H1 (cell line): Measurements from ENCODE around the gene WDR45B. TPM values are rescaled to one million over a fixed set of nuclear protein-coding genes. Genes with fewer than 3 reads are reported as not detected.

Experiments
- CTCF ChIA-PET: fragments of 300-600 bp; sonication (Branson Sonifier 250); formaldehyde crosslinking; loops from one replicate; lab custom pipeline; 2021; ENCODE audit not compliant: partially characterized antibody; lab: Charles Lee
- POLR2A ChIA-PET: fragments of 300-600 bp; sonication (Branson Sonifier 250); formaldehyde crosslinking; loops from one replicate; lab custom pipeline; 2021; ENCODE audit warnings: inconsistent platforms; ENCODE audit not compliant: partially characterized antibody; lab: Charles Lee
- DNase-seq, 2 experiments: peaks; one replicate each; pipeline versions ENCODE4 v3.0.0 to v3.0.0-alpha.2; 2010 to 2022; ENCODE audit warnings: low spot score in 2 of 2, low read depth in 1 of 2, mixed read lengths in 1 of 2
- FAIRE-seq: peaks from 2 replicates; lab custom pipeline; 2011; peaks lifted over from hg19 to GRCh38; lab: Jason Lieb, UNC
- H2AFZ ChIP-seq: 2 replicates; pipeline ENCODE4 v1.8.1; 2012; ENCODE audit warnings: low read length, inconsistent platforms
- H2AK5ac ChIP-seq: 2 replicates; pipeline ENCODE4 v1.6.1; 2013; ENCODE audit warnings: low read depth, low read length
- H2BK120ac ChIP-seq: replicated peaks from 2 replicates; pipeline ENCODE3; 2013; ENCODE audit warnings: low read depth, low read length, inconsistent platforms
- H2BK12ac ChIP-seq: 2 replicates; pipeline ENCODE4 v1.6.1; 2013; ENCODE audit warnings: low read depth, low read length
- H2BK15ac ChIP-seq: 2 replicates; pipeline ENCODE4 v1.6.1; 2013; ENCODE audit warnings: low read length
- H2BK20ac ChIP-seq: 2 replicates; pipeline ENCODE4 v1.6.1; 2013; ENCODE audit warnings: low read length
- H2BK5ac ChIP-seq: 2 replicates; pipeline ENCODE4 v1.6.1; 2013; ENCODE audit warnings: low read depth, low read length
- H3K14ac ChIP-seq: 2 replicates; pipeline ENCODE4 v1.6.1; 2013; ENCODE audit warnings: inconsistent platforms; ENCODE audit not compliant: insufficient read length
- H3K18ac ChIP-seq: 2 replicates; pipeline ENCODE4 v1.6.1; 2013; ENCODE audit warnings: low read length; ENCODE audit errors: extremely low read depth
- H3K23ac ChIP-seq: 2 replicates; pipeline ENCODE4 v1.6.1; 2013; ENCODE audit warnings: inconsistent platforms; ENCODE audit not compliant: insufficient read length
- H3K23me2 ChIP-seq: 2 replicates; pipeline ENCODE4 v1.6.1; 2013; ENCODE audit warnings: low read depth, low read length
- H3K27ac ChIP-seq: 2 replicates; pipeline ENCODE4 v1.6.1; 2011; ENCODE audit warnings: low read depth, low read length, inconsistent platforms
- H3K27me3 ChIP-seq, 4 experiments: replicated peaks in 1 of 4; 1 replicate in 1 of 4; 2 replicates in 3 of 4; pipeline versions ENCODE4 v1.6.1 to v1.8.1; 2011 to 2013; ENCODE audit warnings: low read length in 3 of 4, mild to moderate bottlenecking in 3 of 4, inconsistent platforms in 2 of 4, mixed read lengths in 2 of 4, moderate library complexity in 1 of 4; ENCODE audit not compliant: control insufficient read depth in 3 of 4, insufficient read depth in 3 of 4; ENCODE audit errors: extremely low read depth in 1 of 4
- H3K36me3 ChIP-seq, 4 experiments: 2 replicates each; pipeline versions ENCODE4 v1.6.1 to v1.8.1; 2011 to 2013; ENCODE audit warnings: mild to moderate bottlenecking in 4 of 4, low read length in 3 of 4, moderate library complexity in 2 of 4, control low read depth in 1 of 4, inconsistent platforms in 1 of 4; ENCODE audit not compliant: insufficient read depth in 4 of 4, control insufficient read depth in 2 of 4
- H3K4ac ChIP-seq: replicated peaks from 2 replicates; pipeline ENCODE3; 2013; ENCODE audit warnings: low read length, low read depth, mixed read lengths, inconsistent platforms; ENCODE audit not compliant: insufficient read length
- H3K4me1 ChIP-seq, 4 experiments: replicated peaks in 1 of 4; 1 replicate in 1 of 4; 2 replicates in 3 of 4; pipeline versions ENCODE4 v1.6.1 to v1.8.1; 2011 to 2013; ENCODE audit warnings: low read length in 3 of 4, inconsistent platforms in 2 of 4, mixed read lengths in 1 of 4; ENCODE audit not compliant: insufficient read depth in 4 of 4, control insufficient read depth in 3 of 4
- H3K4me2 ChIP-seq, 2 experiments: 2 replicates each; pipeline versions ENCODE4 v1.6.1 to v1.8.1; 2011 to 2013; ENCODE audit warnings: low read depth in 2 of 2, low read length in 2 of 2, control low read depth in 1 of 2, inconsistent platforms in 1 of 2, mild to moderate bottlenecking in 1 of 2; ENCODE audit not compliant: insufficient read depth in 1 of 2
- H3K4me3 ChIP-seq, 4 experiments: fragments of 200-600, 300-600 bp in 1 of 4; sonication (generic), shearing (Covaris generic), sonication (Bioruptor Twin) in 1 of 4; 2 replicates each; pipeline versions ENCODE4 v1.5.1 to v1.8.1; 2011 to 2016; ENCODE audit warnings: low read length in 4 of 4, low read depth in 3 of 4, control low read depth in 2 of 4, inconsistent platforms in 2 of 4, mild to moderate bottlenecking in 2 of 4, mixed read lengths in 1 of 4, moderate library complexity in 1 of 4; ENCODE audit not compliant: insufficient read depth in 2 of 4; ENCODE audit errors: extremely low read depth in 1 of 4
- H3K56ac ChIP-seq: replicated peaks from 2 replicates; pipeline ENCODE3; 2013; ENCODE audit warnings: low read depth, mild to moderate bottlenecking, mixed read lengths, low read length, inconsistent platforms; ENCODE audit not compliant: insufficient read length
- H3K79me1 ChIP-seq: 2 replicates; pipeline ENCODE4 v1.6.1; 2013; ENCODE audit warnings: low read depth, low read length, control low read depth
- H3K79me2 ChIP-seq, 2 experiments: 2 replicates each; pipeline versions ENCODE4 v1.6.1 to v1.8.1; 2012 to 2013; ENCODE audit warnings: low read length in 2 of 2, mild to moderate bottlenecking in 2 of 2, inconsistent platforms in 1 of 2; ENCODE audit not compliant: insufficient read depth in 2 of 2, control insufficient read depth in 1 of 2
- H3K9ac ChIP-seq, 4 experiments: replicated peaks in 1 of 4; 1 replicate in 1 of 4; 2 replicates in 3 of 4; pipeline versions ENCODE4 v1.6.1 to v1.8.1; 2011 to 2013; ENCODE audit warnings: low read depth in 3 of 4, low read length in 3 of 4, control low read depth in 2 of 4, mild to moderate bottlenecking in 2 of 4, moderate library complexity in 2 of 4, inconsistent platforms in 1 of 4; ENCODE audit errors: extremely low read depth in 1 of 4
- H3K9me3 ChIP-seq, 2 experiments: 2 replicates each; pipeline versions ENCODE4 v1.6.1 to v1.8.1; 2012 to 2013; ENCODE audit warnings: mild to moderate bottlenecking in 2 of 2, moderate library complexity in 2 of 2, control low read depth in 1 of 2, inconsistent platforms in 1 of 2, low read depth in 1 of 2, low read length in 1 of 2, mixed read lengths in 1 of 2; ENCODE audit not compliant: insufficient read depth in 2 of 2
- H4K20me1 ChIP-seq, 2 experiments: replicated peaks in 1 of 2; 2 replicates each; pipeline versions ENCODE3 to v1.8.1; 2011 to 2013; ENCODE audit warnings: inconsistent platforms in 2 of 2, low read length in 2 of 2, mild to moderate bottlenecking in 1 of 2; ENCODE audit not compliant: insufficient read depth in 2 of 2, control insufficient read depth in 1 of 2
- H4K5ac ChIP-seq: 2 replicates; pipeline ENCODE4 v1.6.1; 2013; ENCODE audit warnings: low read length, low read depth, mixed read lengths, inconsistent platforms; ENCODE audit not compliant: insufficient read length
- H4K8ac ChIP-seq: 2 replicates; pipeline ENCODE4 v1.8.0; 2013; ENCODE audit warnings: mild to moderate bottlenecking, moderate library complexity, low read length, inconsistent platforms; ENCODE audit not compliant: insufficient read depth; ENCODE audit errors: extremely low read depth
- H4K91ac ChIP-seq: replicated peaks from 2 replicates; pipeline ENCODE3; 2013; ENCODE audit warnings: low read length, mixed read lengths, inconsistent platforms; ENCODE audit not compliant: insufficient read length
- ASH2L ChIP-seq: fragments of 200-600, 300-600 bp; sonication (generic); IDR thresholded peaks from one replicate; pipeline ENCODE4 v1.7.1; 2017; ENCODE audit warnings: low read length
- BACH1 ChIP-seq: IDR thresholded peaks from 2 replicates; pipeline ENCODE4 v1.6.1; 2012; ENCODE audit warnings: low read length, improper control_type of control experiment
- CHD1 ChIP-seq: IDR thresholded peaks from 2 replicates; pipeline ENCODE4 v1.6.1; 2012; ENCODE audit warnings: low read depth, low read length, improper control_type of control experiment
- FOSL1 ChIP-seq: IDR thresholded peaks from 2 replicates; pipeline ENCODE4 v1.6.1; 2011; ENCODE audit warnings: mild to moderate bottlenecking, low read depth, low read length, moderate library complexity; ENCODE audit not compliant: insufficient read depth
- GTF2F1 ChIP-seq: IDR thresholded peaks from 2 replicates; pipeline ENCODE4 v1.6.1; 2012; ENCODE audit warnings: low read depth, low read length, improper control_type of control experiment, borderline replicate concordance
- NANOG ChIP-seq: IDR thresholded peaks from 2 replicates; pipeline ENCODE4 v1.6.1; 2011; ENCODE audit warnings: low read length, low read depth, mild to moderate bottlenecking, inconsistent platforms; ENCODE audit not compliant: insufficient read depth, poor library complexity, severe bottlenecking
- NRF1 ChIP-seq: IDR thresholded peaks from 2 replicates; pipeline ENCODE4 v1.6.1; 2011; ENCODE audit warnings: mild to moderate bottlenecking, low read depth, low read length, improper control_type of control experiment
- POLR2A ChIP-seq, 2 experiments: IDR thresholded peaks; 1 replicate in 1 of 2; 2 replicates in 1 of 2; pipeline ENCODE4 v1.6.1; 2011; ENCODE audit warnings: low read depth in 2 of 2, low read length in 2 of 2, mild to moderate bottlenecking in 2 of 2; ENCODE audit errors: control extremely low read depth in 1 of 2
- POLR2AphosphoS5 ChIP-seq: IDR thresholded peaks from 2 replicates; pipeline ENCODE4 v1.6.1; 2011; ENCODE audit warnings: low read depth, low read length
- RNF2 ChIP-seq: fragments of 200-900, 300-1000 bp; sonication (generic); IDR thresholded peaks from 2 replicates; pipeline ENCODE4 v1.7.1; 2016; ENCODE audit warnings: borderline replicate concordance, low read depth, mild to moderate bottlenecking, antibody characterized with exemption, low read length; ENCODE audit not compliant: poor library complexity, severe bottlenecking; ENCODE audit errors: missing control alignments
- RXRA ChIP-seq: IDR thresholded peaks from 2 replicates; pipeline ENCODE4 v1.6.1; 2011; ENCODE audit warnings: low read depth, mild to moderate bottlenecking, low read length, moderate library complexity; ENCODE audit not compliant: insufficient read depth
- ZNF274 ChIP-seq: IDR thresholded peaks from 2 replicates; pipeline ENCODE4 v1.7.0; 2012; ENCODE audit warnings: low read length, borderline replicate concordance; ENCODE audit errors: extremely low read depth
- WGBS, 2 experiments: shearing (Covaris generic) in 1 of 2; methylation state at CpG; one replicate each; pipeline versions ENCODE4 v1.1.6 to v1.1.7; 2013 to 2015; ENCODE audit warnings: low lambda C conversion rate in 2 of 2, mixed read lengths in 2 of 2, inconsistent platforms in 1 of 2, low coverage in 1 of 2, missing lambda C conversion rate in 1 of 2; ENCODE audit not compliant: insufficient replicate concordance in 2 of 2, insufficient coverage in 1 of 2, insufficient read length in 1 of 2; ENCODE audit errors: extremely low coverage in 1 of 2, missing lambda C conversion rate in 1 of 2; 5-methylcytosine and 5-hydroxymethylcytosine counted together
- polyA plus RNA-seq, 7 experiments: library from polyadenylated mRNA; depleted of rRNA in 3 of 7; stranded (reverse) in 5 of 7; unstranded in 2 of 7; fragments of >200 nt in 5 of 7; fragments of 200-250 nt in 2 of 7; gene quantifications; 1 replicate in 5 of 7; 2 replicates in 1 of 7; 4 replicates in 1 of 7; pipeline versions ENCODE4 v1.2.1 to v1.2.3, GENCODE V29; 2011 to 2013; ENCODE audit warnings: missing spikeins in 2 of 7, mixed read lengths in 2 of 7
- total RNA-seq: library from RNA; stranded (reverse); fragmentation: NEBNext Ultra II Directional; extraction: Animal tissue kit (Norgen Biotek cat#: 25700); gene quantifications from 2 replicates; pipeline ENCODE4 v1.2.1, GENCODE V29; 2021

Gene WDR45B
- total and polyA plus RNA-seq, 2 of the 8 experiments (the other 6 are each of a cell fraction or from before 2014, with no cell fraction given): 82.0 to 100 TPM

- no peak overlapping the region for H2BK20ac ChIP-seq
- no peak overlapping the region for H3K14ac ChIP-seq
- H3K27ac ChIP-seq: no peak overlapping the region
- H4K91ac ChIP-seq: no peak overlapping the region
- peaks cover 4% of the 10 kb centered on the region; the same call in 1 of the 2 replicates for H3K79me1 ChIP-seq
- no peak overlapping the region for H3K56ac ChIP-seq
- FAIRE-seq (no peak), DNase-seq (no peak)
- no peak overlapping the region for H2AK5ac ChIP-seq
- H3K23ac ChIP-seq: no peak overlapping the region
- ChIA-PET POLR2A (interaction anchor here (1.0 kb wide), 1 partner anchor 18 kb away, joined by 3 read pairs; no protein-coding TSS in a partner anchor), CTCF (no interaction called here)
- H2BK120ac ChIP-seq: no peak overlapping the region
- H3K79me2 ChIP-seq: no peaks in the 10 kb centered on the region; a peak in 2 of 4 replicates
- no peak overlapping the region for H3K4me3 ChIP-seq
- no peak overlapping the region for H4K8ac ChIP-seq
- no peaks in the 10 kb centered on the region for H3K27me3 ChIP-seq
- no peak overlapping the region for H3K9ac ChIP-seq
- no peaks in the 10 kb centered on the region; the same call in 1 of the 2 replicates for H3K23me2 ChIP-seq
- no peak overlapping the region for H3K4ac ChIP-seq
- H3K9me3 ChIP-seq: no peaks in the 10 kb centered on the region
- no peaks in the 10 kb centered on the region for H3K4me1 ChIP-seq
- no peak overlapping the region for H4K5ac ChIP-seq
- H2AFZ ChIP-seq: no peak overlapping the region
- no peak overlapping the region for H2BK5ac ChIP-seq
- H3K36me3 ChIP-seq: peaks cover 16 to 57% (median 30%) of the 10 kb centered on the region in 4 experiments
- WGBS, 2 experiments: 94% methylated on average over 15 of the region's 15 CpGs; no CpG with 5 or more reads in 1 of the 2 experiments
- H4K20me1 ChIP-seq: peaks cover 5 to 14% of the 10 kb centered on the region in 2 experiments
- H3K18ac ChIP-seq: no peak overlapping the region
- H2BK12ac ChIP-seq: no peak overlapping the region
- H3K4me2 ChIP-seq: no peak overlapping the region
- H2BK15ac ChIP-seq: no peak overlapping the region
- TF ChIP-seq FOSL1 (no peak), ASH2L (no peak), NANOG (no peak), BACH1 (no peak), GTF2F1 (no peak), POLR2AphosphoS5 (no peak), RXRA (no peak), POLR2A (IDR thresholded peaks at IDR 0.05; ENCODE audit: control extremely low read depth in 1 of 2, low read depth in 2 of 2, low read length in 2 of 2) (no peak), RNF2 (no peak), ZNF274 (no peak), CHD1 (no peak), NRF1 (no peak)
Measured at GRCh38 chr17:82623707-82624106, 24.5 kb downstream of the WDR45B start.
